Midbrain (tissue), 1 donor: ENCODE measurements around the gene NTN1.

ENCODE experiments used
- DNase-seq: peaks from one replicate; lab custom pipeline; 2025; lab: John Stamatoyannopoulos, UW

NTN1 gene

DNA sequence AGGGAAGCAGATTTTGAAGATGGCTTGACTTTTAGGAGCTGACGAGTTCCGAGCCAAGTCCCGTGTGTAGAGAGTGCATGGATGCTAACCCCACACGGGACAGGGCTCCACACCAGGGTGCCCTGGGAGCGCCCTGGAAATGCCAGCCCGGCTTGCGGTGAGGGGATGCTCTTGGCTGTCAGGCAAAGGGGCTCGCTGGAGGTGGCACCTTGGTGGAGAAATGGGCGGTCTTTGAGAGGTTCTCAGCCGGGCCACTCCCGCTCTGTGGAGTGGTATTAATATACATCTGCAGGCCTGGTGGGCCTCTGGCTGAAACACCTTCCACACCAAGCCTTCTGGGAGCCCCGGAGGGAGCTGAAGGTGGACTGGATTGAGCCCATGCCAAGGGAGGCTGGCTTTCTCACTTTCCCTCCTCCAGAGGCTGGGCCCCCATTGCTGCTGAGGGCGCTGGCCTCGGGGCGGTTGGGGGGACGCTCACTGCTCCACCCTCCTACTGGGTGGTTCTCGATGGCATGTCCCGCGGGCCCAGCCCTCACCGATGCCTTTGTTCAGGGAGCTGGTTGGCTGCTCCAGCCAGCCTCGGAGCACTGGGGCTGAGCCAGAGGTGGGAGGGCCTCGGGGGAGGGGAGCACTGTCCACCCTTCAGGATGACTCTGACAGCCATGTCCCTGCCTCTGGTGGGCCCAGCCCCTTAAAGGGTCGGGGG, 210.3 kb downstream of the NTN1 start:
- DNase-seq, result no peak

DNA sequence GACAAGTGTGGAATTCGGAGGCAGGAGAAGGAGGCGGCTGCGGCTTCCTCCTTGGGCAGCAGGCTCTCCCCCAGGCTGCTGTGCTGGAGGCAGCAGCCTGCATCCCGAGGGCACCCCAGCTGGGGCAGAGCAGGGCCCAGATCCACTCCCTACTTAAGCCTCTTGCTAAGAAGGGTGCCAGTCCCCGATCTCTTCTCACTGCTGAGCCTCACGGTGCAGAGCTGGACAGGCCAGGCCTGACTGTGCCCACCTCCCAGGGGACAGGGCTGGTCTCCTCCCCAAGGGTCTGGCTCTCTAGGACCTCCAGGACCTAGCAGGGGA, 210.8 kb downstream of the NTN1 start:
- no peak for DNase-seq

DNA sequence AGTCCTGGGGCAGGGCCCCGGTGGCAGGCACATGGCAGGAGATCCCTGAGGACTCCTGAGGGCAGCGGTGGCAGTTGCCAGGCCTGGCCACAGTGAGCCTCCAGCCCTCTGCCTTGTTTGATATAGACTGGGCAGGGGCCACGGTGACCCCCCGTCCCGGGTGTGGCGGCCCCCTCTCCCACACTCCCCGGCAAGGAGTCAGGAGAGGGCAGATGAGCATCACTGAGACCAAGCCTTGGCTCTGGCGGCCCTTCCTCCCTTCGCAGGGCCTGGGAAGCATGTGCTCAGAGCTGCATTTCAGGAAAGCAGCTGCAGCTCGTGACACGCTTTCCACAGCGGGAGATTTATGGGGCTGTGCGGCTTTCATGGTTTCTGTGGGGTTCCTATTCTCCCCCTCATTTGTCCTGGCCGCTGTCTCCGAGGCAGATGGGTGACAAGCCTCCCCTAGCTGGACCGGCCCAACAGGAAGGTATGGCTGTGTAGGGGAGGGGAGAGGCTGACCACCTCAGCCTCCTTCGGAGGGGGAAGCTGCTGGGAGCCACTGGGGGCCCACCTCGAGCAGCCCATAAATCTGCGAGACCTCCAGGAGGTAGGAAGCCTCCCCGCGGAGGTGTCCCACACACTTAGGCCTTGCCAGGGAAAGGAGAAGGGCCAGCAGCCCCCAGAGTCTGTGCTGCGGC, 211.4 kb downstream of the NTN1 start:
- no peak for DNase-seq

DNA sequence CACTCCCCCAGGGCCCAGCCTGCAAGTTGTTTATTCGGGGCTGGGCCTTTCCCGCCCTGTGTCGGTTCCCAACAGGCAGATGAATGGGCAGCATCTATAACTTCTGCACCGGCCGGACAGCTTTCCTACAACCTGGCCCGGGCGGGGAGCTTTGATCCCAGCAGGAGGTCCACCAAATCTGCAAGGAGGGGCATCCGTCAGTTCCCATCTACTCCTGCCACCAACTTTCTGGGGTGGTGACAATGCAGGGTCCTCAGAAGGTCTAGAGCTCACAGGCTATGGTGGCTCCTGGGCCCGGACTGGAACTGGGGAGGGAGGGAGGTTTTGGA, 211.9 kb downstream of the NTN1 start:
- no peak for DNase-seq

DNA sequence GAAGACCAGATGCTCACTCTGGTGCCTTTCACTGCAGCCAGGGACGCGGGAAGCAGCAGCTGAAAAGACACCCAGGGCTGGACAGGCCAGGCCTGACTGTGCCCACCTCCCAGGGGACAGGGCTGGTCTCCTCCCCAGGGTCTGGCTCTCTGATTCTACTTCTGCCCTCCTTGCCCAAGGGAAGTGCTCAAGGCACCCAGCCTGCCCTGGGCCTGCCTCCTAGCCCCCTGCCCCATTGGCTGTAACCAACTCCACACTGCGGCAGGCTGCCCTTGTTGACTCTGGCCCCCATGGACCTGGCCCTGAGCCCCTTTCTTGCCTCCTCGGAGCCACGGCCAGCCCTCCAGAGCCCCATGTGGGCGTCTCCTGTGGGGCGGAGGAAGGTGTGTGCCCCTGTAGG, 212.5 kb downstream of the NTN1 start:
- DNase-seq, result no peak

DNA sequence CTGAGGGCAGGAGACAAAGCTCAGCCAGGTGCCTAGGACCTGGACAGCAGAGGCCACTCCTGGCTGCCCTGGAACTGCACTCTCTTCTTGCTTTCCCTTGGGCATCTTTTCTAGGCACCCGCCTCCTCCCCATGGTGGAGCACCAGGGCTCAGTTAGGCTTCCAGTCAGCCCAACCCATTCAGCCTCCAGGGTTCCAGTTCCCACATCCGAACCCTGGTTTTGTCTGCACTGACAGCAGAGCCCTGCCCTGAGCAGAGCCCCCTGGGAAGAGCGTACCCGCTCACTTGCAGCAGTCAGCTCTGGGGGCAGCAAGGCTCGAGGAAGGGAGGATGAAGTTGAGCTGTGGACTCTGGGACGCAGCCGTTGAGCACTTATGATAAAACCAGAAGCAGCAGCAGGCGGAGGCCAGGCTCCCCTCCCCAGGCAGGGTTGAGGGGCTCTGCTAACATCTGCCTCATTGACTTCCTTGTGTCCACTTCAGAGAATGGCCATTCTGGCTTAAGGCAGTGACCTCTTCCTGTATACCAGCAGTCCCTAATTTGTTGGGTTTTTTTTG, 213.2 kb downstream of the NTN1 start:
- DNase-seq, result no peak

DNA sequence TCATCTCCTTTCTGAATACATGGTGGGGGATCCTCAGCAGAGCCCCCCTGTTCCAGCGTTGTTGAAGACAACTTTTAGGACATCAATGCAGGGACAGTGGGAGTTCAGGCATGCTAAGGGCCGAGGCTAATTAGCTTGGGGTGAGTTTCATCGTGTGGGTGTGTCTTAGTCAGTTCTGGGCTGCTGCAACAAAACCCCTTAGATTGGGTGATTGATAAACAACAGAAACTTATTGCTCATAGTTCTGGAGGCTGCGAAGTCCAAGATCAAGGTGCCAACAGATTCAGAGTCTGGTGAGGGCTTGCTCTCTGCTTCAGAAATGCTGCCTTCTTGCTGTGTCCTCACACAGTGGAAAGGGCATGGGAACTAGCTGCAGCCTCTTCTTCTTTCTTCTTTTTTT, 214.0 kb downstream of the NTN1 start:
- DNase-seq, result no peak

DNA sequence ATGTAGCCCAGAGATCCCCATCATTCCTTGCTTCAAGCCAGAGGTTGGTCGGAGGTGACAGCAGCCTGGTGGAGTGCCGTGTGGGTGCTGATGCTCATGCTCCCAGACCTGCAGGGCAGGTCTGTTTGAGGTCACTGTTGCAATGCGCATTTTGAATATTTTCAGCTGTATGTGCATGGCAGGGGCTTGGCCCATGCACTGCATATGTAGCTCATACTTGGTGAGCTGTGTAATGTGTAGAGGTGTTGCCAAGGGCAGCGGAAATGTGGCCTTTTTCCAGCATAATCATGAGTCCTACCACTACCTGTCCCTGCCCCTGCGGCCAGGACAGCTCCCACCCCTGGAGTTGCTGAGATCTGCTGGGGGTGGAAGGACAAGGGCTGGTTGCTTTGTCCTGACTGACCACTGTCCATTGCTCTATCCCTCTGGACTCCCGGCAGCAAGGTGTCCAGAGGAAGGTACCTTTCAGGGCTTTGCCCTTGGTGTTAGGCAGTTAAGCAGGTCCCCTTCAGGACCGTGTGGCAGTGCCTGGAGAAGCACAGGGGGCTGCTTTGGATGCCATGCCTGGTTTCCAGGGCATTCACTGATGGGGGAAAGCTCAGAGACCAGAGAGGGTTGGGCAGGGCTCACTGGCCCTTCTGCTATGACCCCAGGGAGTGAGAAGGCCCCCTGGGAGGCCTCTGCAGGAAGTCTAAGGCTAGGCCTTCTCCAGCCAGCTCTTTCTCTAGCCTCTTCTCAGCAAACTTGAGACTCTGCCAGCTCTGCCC, 215.2 kb downstream of the NTN1 start:
- DNase-seq, result no peak

DNA sequence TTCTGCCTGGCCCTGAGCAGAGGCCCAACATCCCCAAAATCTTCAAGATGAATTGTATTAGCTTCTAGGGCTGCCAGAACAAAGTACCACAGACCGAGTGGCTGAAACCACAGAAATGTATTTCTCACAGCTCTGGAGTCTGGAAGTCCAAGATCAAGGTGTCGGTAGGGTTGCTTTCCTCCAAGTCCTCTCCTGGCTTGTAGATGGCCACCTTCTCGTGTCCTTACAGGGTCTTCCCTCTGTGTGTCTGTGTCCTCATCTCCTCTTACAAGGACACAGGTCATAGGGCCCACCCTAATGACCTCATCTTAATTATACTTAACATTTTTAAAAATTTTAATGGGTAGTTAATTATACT, 215.7 kb downstream of the NTN1 start:
- DNase-seq, result no peak

DNA sequence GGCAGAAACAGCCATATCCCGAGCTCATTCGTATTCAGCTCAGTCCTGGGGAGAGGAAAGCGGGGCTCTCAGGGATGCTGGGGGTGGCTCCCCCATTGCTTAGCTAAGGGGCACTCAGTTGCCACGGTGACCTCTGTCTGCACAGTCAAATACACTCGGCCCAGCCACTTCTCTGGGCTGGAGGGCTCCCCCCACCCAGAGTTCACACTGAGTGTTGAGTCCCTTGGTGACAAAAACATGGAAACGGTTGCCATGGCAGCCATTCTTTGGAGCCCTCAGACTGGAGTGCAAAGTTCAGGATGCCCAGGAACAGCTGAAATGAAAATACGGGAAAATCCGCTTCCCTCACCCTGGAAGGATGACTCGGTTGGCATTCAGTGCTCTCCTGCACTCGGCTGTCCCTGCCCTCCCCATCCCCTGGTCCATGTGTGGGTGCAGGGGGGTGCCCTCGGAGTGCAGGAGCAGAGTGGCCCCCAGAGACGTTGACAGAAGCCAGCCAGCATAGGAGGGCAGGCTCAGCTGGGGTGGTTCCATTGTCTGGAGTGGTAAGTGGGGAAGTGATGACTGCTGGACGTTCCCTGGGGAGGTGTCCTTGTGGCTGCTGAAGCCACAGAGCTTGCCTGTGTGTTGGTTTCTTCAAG, 216.5 kb downstream of the NTN1 start:
- DNase-seq, result no peak

DNA sequence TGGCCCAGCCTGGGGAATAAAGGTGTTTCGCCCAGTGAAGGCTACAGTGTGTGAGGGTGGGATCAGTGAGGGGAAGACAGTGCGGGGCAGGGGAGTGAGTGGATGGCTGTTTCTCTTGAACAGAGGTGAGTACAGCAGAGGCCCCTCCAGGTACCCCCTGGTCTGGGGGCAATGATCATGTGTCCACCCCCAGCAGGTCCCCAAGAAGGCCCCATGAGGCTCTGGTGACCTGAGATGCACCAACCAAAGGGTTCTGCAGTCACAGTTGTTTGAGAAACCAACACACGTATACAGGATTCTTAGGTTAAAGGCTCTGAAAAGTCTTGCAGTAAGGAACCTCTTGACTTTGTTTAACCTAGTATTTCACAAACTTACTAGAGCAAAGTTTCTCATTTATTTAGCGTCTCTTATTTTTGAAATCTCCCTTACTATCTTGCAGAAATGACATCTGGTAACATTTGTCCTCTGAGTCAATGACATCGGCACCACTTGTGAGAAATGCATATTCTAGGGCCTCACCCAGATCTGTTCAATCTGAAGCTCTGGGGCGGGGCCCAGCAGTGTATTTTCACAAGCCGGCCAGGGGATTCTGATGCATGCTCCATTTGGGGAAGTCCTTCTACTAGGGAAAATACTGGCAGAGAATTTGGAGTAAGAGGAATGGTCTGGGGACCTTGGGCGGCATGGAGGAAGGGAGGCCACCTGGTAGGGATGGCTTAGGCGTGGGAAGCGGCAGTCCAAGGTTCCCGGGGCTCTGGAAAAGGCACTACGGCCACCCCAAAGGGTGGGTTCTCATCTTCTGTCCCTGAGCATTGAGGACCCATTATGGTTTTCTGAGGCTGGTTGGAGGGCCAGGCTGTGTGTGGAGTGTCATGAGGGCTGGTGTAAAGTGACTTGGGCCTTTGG, 217.3 kb downstream of the NTN1 start:
- DNase-seq, result no peak

DNA sequence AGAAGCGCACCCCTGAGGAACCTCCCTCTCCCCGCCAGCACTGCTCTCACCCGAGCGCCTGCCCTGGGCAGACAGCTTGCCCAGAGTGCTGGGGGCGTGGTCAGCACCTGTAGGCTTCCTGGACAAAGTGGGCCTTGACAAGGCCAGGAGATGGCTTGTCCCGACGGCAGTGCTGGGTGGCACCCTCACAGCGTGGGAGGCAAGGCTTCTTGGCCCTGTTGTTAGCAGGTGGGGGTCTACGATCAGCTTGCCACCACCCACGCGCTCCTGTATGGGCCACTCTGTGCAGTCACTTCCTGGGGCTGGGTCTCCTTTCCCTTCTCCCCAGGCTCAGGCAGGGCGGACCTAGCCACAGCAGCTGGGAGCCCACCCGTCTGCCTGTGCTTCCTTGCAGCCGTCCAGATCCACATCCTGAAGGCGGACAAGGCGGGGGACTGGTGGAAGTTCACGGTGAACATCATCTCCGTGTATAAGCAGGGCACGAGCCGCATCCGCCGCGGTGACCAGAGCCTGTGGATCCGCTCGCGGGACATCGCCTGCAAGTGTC, 218.0 kb downstream of the NTN1 start:
- no peak for DNase-seq

DNA sequence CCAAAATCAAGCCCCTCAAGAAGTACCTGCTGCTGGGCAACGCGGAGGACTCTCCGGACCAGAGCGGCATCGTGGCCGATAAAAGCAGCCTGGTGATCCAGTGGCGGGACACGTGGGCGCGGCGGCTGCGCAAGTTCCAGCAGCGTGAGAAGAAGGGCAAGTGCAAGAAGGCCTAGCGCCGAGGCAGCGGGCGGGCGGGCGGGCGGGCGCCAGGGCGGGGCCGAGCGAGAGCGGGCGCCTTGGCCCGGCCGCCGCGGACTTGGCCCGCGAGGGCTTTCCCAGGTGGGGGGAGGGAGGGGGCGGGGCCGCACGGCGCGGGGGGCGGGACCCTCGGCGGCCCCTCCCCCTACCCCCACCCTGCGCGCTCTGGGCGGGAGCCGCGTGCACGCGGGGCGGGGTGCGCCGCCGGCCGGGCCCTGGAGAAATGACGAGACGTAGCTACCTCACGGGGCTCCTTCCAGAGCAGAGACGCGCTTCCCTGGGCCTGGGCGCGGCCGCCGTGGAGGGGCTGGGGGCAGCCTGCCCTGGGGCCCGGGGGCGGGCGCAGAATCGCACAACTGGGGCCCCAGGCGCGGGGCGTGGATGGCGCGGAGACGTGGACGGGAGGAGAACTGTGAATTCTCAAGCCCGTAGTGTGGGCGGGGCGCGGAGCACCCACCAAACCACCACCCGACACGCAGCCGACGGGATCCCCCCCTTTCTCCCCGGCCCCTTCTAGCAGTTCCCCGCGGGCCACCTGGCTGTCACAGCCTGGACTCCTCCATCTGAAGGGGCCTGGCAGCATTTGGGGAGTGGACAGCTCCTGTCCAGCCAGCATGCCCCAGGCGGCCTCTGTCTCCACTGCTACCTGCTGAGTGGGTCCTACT, 218.7 kb downstream of the NTN1 start:
- peak; percentile 83 for DNase-seq

DNA sequence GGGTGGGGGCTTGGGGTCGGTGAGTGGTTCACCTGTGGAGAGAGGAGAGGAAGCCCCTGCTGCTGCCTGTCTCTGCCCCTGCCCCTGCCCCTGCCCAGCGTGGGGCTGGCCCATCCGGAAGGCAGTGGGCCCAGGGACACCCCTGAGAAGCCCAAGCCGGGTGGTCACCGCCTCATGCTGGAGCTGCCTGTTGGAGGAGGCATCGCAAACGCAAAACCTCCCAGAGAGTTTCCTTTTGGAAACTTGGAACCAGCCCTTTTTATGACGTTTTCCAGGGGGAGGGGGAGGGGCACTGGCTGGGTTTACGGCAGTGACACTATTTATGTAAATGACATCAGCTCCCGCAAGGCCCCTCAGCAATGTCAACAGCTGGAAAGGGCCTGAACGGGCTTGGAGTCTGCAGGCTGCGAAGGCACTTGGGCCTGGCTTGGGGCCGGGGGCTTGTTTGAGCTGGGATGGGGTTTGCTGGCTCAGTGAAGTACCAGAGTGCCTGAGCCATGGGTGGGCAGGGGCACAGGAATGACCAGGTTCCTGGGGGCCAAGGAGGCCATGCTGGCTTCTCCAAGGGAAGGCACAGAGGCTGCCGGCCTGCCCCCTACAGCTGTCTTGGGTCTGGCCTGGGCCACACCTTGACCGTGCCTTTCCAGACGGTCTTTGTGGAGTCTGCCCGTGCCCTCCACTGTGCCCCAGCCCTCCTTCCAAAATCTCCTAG, 219.5 kb downstream of the NTN1 start:
- DNase-seq, result peak; percentile 65

DNA sequence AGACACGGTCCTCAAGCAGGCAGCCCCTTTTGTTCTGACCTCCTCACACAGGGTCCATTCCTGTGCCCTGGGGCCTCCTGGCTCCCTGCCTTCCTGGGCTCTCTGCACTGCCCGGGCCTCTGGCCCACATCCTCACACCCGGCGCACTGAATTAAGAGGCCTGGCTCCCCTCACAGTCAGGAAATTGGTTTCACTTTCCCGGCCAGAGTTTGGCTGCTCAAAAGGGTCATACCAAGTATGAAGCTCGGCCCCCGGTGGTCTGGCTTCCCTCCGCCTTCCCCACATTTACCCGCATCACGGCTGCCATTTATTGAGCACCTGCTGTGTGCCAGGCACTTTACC, 220.0 kb downstream of the NTN1 start:
- peak; percentile 59 for DNase-seq

DNA sequence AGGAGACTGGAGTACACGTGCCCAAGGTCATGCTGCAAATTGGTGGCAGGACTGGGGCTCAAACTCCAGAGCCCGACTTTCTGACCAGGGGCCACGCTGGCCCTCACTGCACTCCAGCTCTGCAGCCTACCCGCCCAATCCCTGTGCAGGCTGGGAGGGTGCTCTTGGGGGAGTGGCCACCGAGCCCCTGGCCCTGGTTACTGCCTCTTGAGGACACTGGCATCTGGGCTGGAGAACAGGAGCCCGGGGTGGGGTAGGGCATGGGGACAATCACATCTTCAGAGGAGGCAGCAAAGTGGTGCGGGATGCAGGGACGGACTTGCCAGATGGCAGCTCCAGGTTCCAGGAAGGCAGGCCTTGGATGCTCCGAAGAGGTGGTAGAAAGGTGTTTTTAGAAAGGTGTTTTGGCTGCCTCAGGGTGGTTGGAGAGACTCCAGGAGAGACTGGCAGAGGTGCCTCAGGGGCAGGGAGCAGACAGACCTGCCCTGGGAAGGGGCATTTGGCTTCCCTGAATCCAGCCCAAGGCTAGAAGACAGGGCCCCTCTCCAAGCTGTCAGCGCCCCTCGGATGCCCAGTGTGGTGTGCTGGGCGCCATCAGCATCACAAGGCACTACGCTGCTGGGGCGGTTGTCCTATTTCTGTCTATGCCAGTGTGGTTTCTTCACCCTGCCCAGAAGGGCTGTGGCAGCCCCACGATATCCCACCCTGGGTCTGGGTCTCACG, 220.6 kb downstream of the NTN1 start:
- DNase-seq, result no peak

DNA sequence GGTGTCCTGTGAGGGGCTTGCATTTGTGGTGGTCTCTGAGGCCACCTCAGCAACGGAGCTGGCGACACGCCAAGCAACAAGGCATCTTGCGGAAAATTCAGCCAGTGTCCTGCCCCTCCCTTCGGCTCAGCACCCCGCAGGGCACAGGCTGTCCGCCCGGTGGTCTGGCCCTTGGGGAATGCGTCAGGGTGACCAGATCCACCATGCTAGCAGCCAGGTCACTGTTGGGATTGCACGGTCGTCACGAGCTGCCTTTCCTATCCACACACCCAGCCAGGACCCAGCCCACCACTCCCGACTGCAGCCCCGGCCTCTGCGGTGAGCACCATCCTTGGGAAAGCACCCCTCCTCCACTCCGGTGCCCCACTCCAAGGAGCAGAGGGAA, 221.2 kb downstream of the NTN1 start:
- no peak for DNase-seq

DNA sequence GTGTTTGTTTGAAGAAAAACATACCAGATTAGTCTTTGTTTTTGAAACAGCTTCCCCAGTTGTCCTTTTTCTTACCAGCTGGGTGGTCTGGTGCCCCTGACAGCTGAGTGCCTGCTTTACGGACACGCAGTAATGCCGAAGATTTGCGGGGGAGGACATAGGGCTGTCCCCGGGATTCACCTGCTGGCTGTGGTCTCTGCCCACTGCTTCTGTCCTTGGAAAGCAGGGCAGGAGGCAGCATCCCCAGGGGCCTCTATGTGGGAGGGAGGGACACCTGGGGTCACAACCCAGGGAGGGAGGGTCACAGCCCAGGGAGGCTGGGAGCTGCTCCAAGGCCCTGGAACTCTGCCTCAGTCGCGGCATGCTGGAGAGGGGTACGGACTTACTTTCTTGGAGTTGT, 221.7 kb downstream of the NTN1 start:
- no peak for DNase-seq
